ENCODE data around the gene SNN. TPM values are rescaled to one million over a fixed set of nuclear protein-coding genes. Genes with fewer than 3 reads are reported as not detected.

SNN gene
- total RNA-seq, 1 experiment from 2014 or later, result 65.2 TPM

DNA sequence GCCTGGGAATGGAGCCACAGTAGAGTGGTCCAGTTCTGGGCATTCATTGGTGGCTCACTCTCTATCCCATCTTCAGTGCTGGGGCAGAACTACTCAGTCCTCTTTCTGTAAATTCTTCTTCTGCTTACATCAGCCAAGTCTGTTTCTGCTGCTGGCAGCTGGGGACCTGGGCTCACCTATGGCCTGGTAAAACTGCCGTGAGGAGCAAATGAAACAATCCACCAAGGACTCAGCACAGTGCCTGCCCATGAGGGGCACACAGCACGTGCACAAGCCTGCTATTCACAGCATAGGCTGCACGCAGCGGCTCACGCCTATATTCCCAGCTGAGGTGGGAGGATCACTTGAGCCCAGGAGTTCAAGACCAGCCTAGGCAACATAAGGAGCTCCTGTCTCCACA, 30.9 kb upstream of the SNN start:
- POLR2A ChIA-PET, result interaction anchor here (2.7 kb wide), 1 partner anchor 51 kb away, joined by 10 read pairs; the partner anchor contains the start of gene LITAF
- peaks cover 12% of the 10 kb centered on the region for H3K27me3 Mint-ChIP-seq (ENCODE audit: low read depth)
- TF ChIP-seq GABPB1 (CRISPR knock-in tag; IDR thresholded peaks at IDR 0.05), result 0 out of 2 replicates have a peak, but pooled peaks have one; percentile 24
- no peak for TF ChIP-seq MYBL2 (CRISPR knock-in tag; IDR thresholded peaks at IDR 0.05)
- CTCF ChIA-PET, result interaction anchor here (1.0 to 3.7 kb wide), 6 partner anchors 15 to 250 kb away, joined by 5 to 28 read pairs (median 6); no protein-coding TSS in a partner anchor
- no peaks in the 10 kb centered on the region for H3K9me3 Mint-ChIP-seq
- no peak for DNase-seq (ENCODE audit: low spot score)
- H3K4me1 Mint-ChIP-seq, result peaks cover 29% of the 10 kb centered on the region
- ATAC-seq, result no peak
- H3K36me3 Mint-ChIP-seq, result no peaks in the 10 kb centered on the region
- H3K27ac Mint-ChIP-seq, result peak overlapping the region; percentile 95
- no peak overlapping the region for H3K4me3 Mint-ChIP-seq

DNA sequence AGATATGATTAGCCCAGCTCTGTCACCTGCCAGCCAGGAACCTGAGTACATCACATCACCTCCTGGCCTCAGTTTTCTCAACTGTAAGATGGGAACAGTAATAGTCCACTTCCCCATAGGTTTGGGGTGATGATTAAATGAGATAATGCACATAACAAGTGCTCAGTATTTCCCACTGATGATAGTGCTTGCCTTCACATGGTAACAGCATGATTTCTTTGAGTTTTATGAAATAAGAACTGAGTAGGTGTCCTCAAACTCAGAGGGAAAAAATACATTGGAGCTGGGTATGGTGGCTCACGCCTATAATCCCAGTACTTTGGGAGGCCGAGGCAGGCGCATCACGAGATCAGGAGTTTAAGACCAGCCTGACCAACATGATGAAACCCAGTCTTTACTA, 30.1 kb upstream of the SNN start:
- ChIA-PET CTCF (interaction anchor here (1.0 to 3.7 kb wide), 3 partner anchors 22 to 231 kb away, joined by 3 to 28 read pairs (median 5); no protein-coding TSS in a partner anchor), POLR2A (interaction anchor here (2.7 kb wide), 1 partner anchor 51 kb away, joined by 10 read pairs; the partner anchor contains the start of gene LITAF)
- H3K27me3 Mint-ChIP-seq (ENCODE audit: low read depth), result peaks cover 12% of the 10 kb centered on the region
- H3K4me1 Mint-ChIP-seq, result peaks cover 33% of the 10 kb centered on the region
- no peak for TF ChIP-seq ZNF263 (CRISPR knock-in tag; IDR thresholded peaks at IDR 0.05; ENCODE audit: low read depth)
- TF ChIP-seq, protein P1, sequence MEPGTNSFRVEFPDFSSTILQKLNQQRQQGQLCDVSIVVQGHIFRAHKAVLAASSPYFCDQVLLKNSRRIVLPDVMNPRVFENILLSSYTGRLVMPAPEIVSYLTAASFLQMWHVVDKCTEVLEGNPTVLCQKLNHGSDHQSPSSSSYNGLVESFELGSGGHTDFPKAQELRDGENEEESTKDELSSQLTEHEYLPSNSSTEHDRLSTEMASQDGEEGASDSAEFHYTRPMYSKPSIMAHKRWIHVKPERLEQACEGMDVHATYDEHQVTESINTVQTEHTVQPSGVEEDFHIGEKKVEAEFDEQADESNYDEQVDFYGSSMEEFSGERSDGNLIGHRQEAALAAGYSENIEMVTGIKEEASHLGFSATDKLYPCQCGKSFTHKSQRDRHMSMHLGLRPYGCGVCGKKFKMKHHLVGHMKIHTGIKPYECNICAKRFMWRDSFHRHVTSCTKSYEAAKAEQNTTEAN (CRISPR knock-in tag; IDR thresholded peaks at IDR 0.05), result no peak
- no peak for TF ChIP-seq TEAD1 (CRISPR knock-in tag; IDR thresholded peaks at IDR 0.05)
- TF ChIP-seq, protein P2, sequence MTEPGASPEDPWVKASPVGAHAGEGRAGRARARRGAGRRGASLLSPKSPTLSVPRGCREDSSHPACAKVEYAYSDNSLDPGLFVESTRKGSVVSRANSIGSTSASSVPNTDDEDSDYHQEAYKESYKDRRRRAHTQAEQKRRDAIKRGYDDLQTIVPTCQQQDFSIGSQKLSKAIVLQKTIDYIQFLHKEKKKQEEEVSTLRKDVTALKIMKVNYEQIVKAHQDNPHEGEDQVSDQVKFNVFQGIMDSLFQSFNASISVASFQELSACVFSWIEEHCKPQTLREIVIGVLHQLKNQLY (CRISPR knock-in tag; IDR thresholded peaks at IDR 0.05), result no peak
- no peak overlapping the region for H3K4me3 Mint-ChIP-seq
- no peaks in the 10 kb centered on the region for H3K9me3 Mint-ChIP-seq
- H3K27ac Mint-ChIP-seq, result no peak overlapping the region
- ATAC-seq (no peak), DNase-seq (ENCODE audit: low spot score) (no peak)
- H3K36me3 Mint-ChIP-seq, result no peaks in the 10 kb centered on the region

DNA sequence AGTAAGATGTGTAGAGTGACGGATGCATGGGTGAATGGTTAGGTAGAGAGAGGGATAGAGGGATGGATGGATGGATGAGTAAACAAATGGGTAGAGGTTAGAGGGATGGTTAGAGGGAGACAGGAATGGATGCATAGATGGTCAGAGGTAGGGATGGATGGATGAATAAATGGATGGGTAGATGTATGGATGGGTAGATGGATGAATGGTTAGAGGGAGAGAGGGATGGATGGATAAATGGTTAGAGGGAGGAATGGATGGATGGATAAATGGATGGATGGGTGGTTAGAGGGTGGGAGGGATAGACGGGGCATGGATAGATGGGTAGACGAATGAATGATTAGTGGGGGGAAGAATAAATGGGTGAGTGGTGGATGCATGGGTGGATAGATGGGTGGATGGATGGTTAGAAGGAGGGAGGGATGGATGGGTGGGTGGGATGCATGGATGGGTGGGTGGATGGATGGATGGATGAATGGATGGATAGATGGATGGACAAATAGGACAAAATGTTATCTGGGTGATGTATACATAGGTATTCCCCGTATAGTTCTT, 29.2 kb upstream of the SNN start:
- no peak for DNase-seq (ENCODE audit: low spot score)
- CTCF ChIA-PET, result interaction anchor here (1.0 kb wide), 1 partner anchor 21 kb away, joined by 3 read pairs; no protein-coding TSS in a partner anchor
- H3K4me3 Mint-ChIP-seq, result no peak overlapping the region

More for the DNA sequence above, 29.2 kb upstream of the SNN start:
- no peaks in the 10 kb centered on the region for H3K9me3 Mint-ChIP-seq
- no peak for TF ChIP-seq NFE2L1 (CRISPR knock-in tag; IDR thresholded peaks at IDR 0.05)
- TF ChIP-seq, protein P3, sequence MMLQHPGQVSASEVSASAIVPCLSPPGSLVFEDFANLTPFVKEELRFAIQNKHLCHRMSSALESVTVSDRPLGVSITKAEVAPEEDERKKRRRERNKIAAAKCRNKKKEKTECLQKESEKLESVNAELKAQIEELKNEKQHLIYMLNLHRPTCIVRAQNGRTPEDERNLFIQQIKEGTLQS (CRISPR knock-in tag; conservative IDR thresholded peaks at IDR 0.05), result no peak
- TF ChIP-seq GRHL2 (CRISPR knock-in tag; IDR thresholded peaks at IDR 0.05; ENCODE audit: insufficient replicate concordance, severe bottlenecking), result no peak
- TF ChIP-seq SMAD3 (CRISPR knock-in tag; IDR thresholded peaks at IDR 0.05; ENCODE audit: borderline replicate concordance), result no peak
- no peak for TF ChIP-seq IRF2 (CRISPR knock-in tag; IDR thresholded peaks at IDR 0.05; ENCODE audit: borderline replicate concordance, low read depth)
- TF ChIP-seq, protein P4, sequence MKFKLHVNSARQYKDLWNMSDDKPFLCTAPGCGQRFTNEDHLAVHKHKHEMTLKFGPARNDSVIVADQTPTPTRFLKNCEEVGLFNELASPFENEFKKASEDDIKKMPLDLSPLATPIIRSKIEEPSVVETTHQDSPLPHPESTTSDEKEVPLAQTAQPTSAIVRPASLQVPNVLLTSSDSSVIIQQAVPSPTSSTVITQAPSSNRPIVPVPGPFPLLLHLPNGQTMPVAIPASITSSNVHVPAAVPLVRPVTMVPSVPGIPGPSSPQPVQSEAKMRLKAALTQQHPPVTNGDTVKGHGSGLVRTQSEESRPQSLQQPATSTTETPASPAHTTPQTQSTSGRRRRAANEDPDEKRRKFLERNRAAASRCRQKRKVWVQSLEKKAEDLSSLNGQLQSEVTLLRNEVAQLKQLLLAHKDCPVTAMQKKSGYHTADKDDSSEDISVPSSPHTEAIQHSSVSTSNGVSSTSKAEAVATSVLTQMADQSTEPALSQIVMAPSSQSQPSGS (CRISPR knock-in tag; IDR thresholded peaks at IDR 0.05; ENCODE audit: borderline replicate concordance, low read depth), result no peak
- TF ChIP-seq, protein P5, sequence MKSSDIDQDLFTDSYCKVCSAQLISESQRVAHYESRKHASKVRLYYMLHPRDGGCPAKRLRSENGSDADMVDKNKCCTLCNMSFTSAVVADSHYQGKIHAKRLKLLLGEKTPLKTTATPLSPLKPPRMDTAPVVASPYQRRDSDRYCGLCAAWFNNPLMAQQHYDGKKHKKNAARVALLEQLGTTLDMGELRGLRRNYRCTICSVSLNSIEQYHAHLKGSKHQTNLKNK (CRISPR knock-in tag; IDR thresholded peaks at IDR 0.05), result no peak
- TF ChIP-seq FOXP1 (CRISPR knock-in tag; IDR thresholded peaks at IDR 0.05; ENCODE audit: borderline replicate concordance), result no peak
- no peak for TF ChIP-seq ESRRA (CRISPR knock-in tag; IDR thresholded peaks at IDR 0.05; ENCODE audit: borderline replicate concordance)
- no peak for TF ChIP-seq NR1H2 (CRISPR knock-in tag; IDR thresholded peaks at IDR 0.05)
- no peak for TF ChIP-seq FOXK1 (CRISPR knock-in tag; IDR thresholded peaks at IDR 0.05)
- no peak for TF ChIP-seq SMAD4 (CRISPR knock-in tag; IDR thresholded peaks at IDR 0.05)
- TF ChIP-seq RORB (CRISPR knock-in tag; IDR thresholded peaks at IDR 0.05), result no peak
- H3K27me3 Mint-ChIP-seq (ENCODE audit: low read depth), result peaks cover 12% of the 10 kb centered on the region
- H3K27ac Mint-ChIP-seq, result no peak overlapping the region
- peaks cover 33% of the 10 kb centered on the region for H3K4me1 Mint-ChIP-seq
- POLR2A ChIA-PET, result no interaction called here
- no peaks in the 10 kb centered on the region for H3K36me3 Mint-ChIP-seq
- no peak for ATAC-seq
